RCC 7860 (cell line): ENCODE results near the gene GIPC3.
"Not testable (repeated sequence)": the region's sequence is repeated elsewhere in the genome, so short reads cannot be mapped to it uniquely, and the experiment has no call there.

ENCODE experiments used
- DNase-seq: peaks from one replicate; pipeline ENCODE4 v3.0.0-alpha.2; 2015; ENCODE audit warnings: low spot score
- FAIRE-seq: peaks from 2 replicates; lab custom pipeline; 2012; peaks lifted over from hg19 to GRCh38; lab: Jason Lieb, UNC

Gene GIPC3

GRCh38 chr19:3575949-3576673 is 9.2 kb upstream of the GIPC3 start:
- no peak for FAIRE-seq
- no peak for DNase-seq

- FAIRE-seq = no peak
- no peak for DNase-seq
These were observed 8.4 kb upstream of the GIPC3 start for GRCh38 chr19:3576696-3577443.

GRCh38 chr19:3577723-3578344 is 7.4 kb upstream of the GIPC3 start:
- DNase-seq (no peak), FAIRE-seq (no peak)

- DNase-seq (no peak), FAIRE-seq (no peak)
These were observed 6.9 kb upstream of the GIPC3 start for GRCh38 chr19:3578390-3578789.

- peak; percentile 76 for DNase-seq
- peak; percentile 88 for FAIRE-seq
These were observed 4.9 kb upstream of the GIPC3 start for GRCh38 chr19:3580156-3580934.

GRCh38 chr19:3581792-3582191 is 3.5 kb upstream of the GIPC3 start:
- FAIRE-seq = not testable (repeated sequence)

GRCh38 chr19:3584036-3584802 is 1.1 kb upstream of the GIPC3 start:
- not testable (repeated sequence) for DNase-seq, FAIRE-seq

More at GRCh38 chr19:3581792-3582191, 3.5 kb upstream of the GIPC3 start:
- DNase-seq = not testable (repeated sequence)

- FAIRE-seq (no peak), DNase-seq (no peak)
These were observed 899 bp downstream of the GIPC3 start for GRCh38 chr19:3586127-3586626.

GRCh38 chr19:3586707-3587346 is 1.5 kb downstream of the GIPC3 start:
- DNase-seq (no peak), FAIRE-seq (no peak)

- DNase-seq = no peak
- FAIRE-seq = no peak
These were observed 4.2 kb downstream of the GIPC3 start for GRCh38 chr19:3589439-3589838.

- FAIRE-seq (no peak), DNase-seq (no peak)
These were observed 4.7 kb downstream of the GIPC3 start for GRCh38 chr19:3589949-3590348.

GRCh38 chr19:3590991-3591659 is 5.8 kb downstream of the GIPC3 start:
- no peak for FAIRE-seq
- no peak for DNase-seq

- FAIRE-seq (no peak), DNase-seq (no peak)
These were observed 6.8 kb downstream of the GIPC3 start for GRCh38 chr19:3591876-3592613.

GRCh38 chr19:3593156-3593555 is 7.9 kb downstream of the GIPC3 start:
- DNase-seq (no peak), FAIRE-seq (no peak)

GRCh38 chr19:3595521-3596061 is 10.3 kb downstream of the GIPC3 start:
- DNase-seq (no peak), FAIRE-seq (no peak)

GRCh38 chr19:3599776-3600187 is 14.5 kb downstream of the GIPC3 start:
- DNase-seq (no peak), FAIRE-seq (no peak)

- no peak for DNase-seq
- no peak for FAIRE-seq
These were observed 15.7 kb downstream of the GIPC3 start for GRCh38 chr19:3601021-3601420.
